IMR-90 (cell line): Measurements from ENCODE around the gene ZNF227. TPM values are rescaled to one million over a fixed set of nuclear protein-coding genes. Genes with fewer than 3 reads are reported as not detected.

Experiments
- ATAC-seq: fragments of 200-7000 bp; cut with Tn5 transposase; 2 replicates; pipeline ENCODE4 v1.9.1; 2020; ENCODE audit warnings: low read depth, mild to moderate bottlenecking, moderate library complexity
- BruUV-seq: library from RNA; stranded (reverse); fragments of 400-500 nt; replicated peaks from 2 replicates; lab custom pipeline; 2021; lab: Mats Ljungman, UMichigan
- CTCF ChIA-PET: fragments of 300-600 bp; formaldehyde crosslinking; extraction: SDS; loops from one replicate; lab custom pipeline; 2021; ENCODE audit warnings: antibody characterized with exemption; lab: Yijun Ruan, JAX
- POLR2A ChIA-PET: fragments of 300-600 bp; sonication (Branson Sonifier 250); formaldehyde crosslinking; loops from one replicate; lab custom pipeline; 2022; ENCODE audit warnings: antibody characterized with exemption; ENCODE audit not compliant: unreplicated experiment; lab: Charles Lee
- DNase-seq: peaks from one replicate; pipeline ENCODE4 v3.0.0; 2013
- H2AFZ ChIP-seq: replicated peaks from 2 replicates; pipeline ENCODE3; 2013; ENCODE audit warnings: low read length, mild to moderate bottlenecking; ENCODE audit not compliant: poor library complexity
- H2AK5ac ChIP-seq: 2 replicates; pipeline ENCODE4 v1.6.1; 2013; ENCODE audit warnings: low read depth, low read length, inconsistent platforms
- H2AK9ac ChIP-seq: replicated peaks from 2 replicates; pipeline ENCODE3; 2013; ENCODE audit warnings: mild to moderate bottlenecking, low read depth, low read length, moderate library complexity; ENCODE audit not compliant: poor library complexity
- H2BK120ac ChIP-seq: 2 replicates; pipeline ENCODE4 v1.6.1; 2013; ENCODE audit warnings: low read depth, low read length, inconsistent platforms
- H2BK15ac ChIP-seq: 3 replicates; pipeline ENCODE4 v1.6.1; 2013; ENCODE audit warnings: low read depth, low read length, inconsistent platforms
- H2BK20ac ChIP-seq: 2 replicates; pipeline ENCODE4 v1.6.1; 2013; ENCODE audit warnings: low read depth, mild to moderate bottlenecking, inconsistent platforms, low read length, moderate library complexity
- H2BK5ac ChIP-seq: 2 replicates; pipeline ENCODE4 v1.6.1; 2013; ENCODE audit warnings: mild to moderate bottlenecking, low read depth, low read length, inconsistent platforms; ENCODE audit not compliant: poor library complexity, severe bottlenecking
- H3K14ac ChIP-seq: replicated peaks from 2 replicates; pipeline ENCODE4 v1.6.1; 2013; ENCODE audit warnings: low read depth, low read length, inconsistent platforms
- H3K18ac ChIP-seq: 2 replicates; pipeline ENCODE4 v1.6.1; 2013; ENCODE audit warnings: low read depth, low read length, control low read depth
- H3K23ac ChIP-seq: 2 replicates; pipeline ENCODE4 v1.6.1; 2013; ENCODE audit warnings: low read depth, low read length, inconsistent platforms
- H3K27ac ChIP-seq: 2 replicates; pipeline ENCODE4 v1.5.1; 2013; ENCODE audit warnings: mild to moderate bottlenecking, control low read depth, low read length; ENCODE audit not compliant: insufficient read depth
- H3K27me3 ChIP-seq: 2 replicates; pipeline ENCODE4 v1.6.1; 2013; ENCODE audit warnings: low read length; ENCODE audit not compliant: control insufficient read depth, insufficient read depth
- H3K36me3 ChIP-seq: 2 replicates; pipeline ENCODE4 v1.6.1; 2013; ENCODE audit warnings: low read length, mixed read lengths; ENCODE audit not compliant: control insufficient read depth, insufficient read depth
- H3K4ac ChIP-seq: 2 replicates; pipeline ENCODE4 v1.6.1; 2013; ENCODE audit warnings: low read depth, low read length, inconsistent platforms
- H3K4me1 ChIP-seq: 2 replicates; pipeline ENCODE4 v1.6.1; 2013; ENCODE audit warnings: low read length, mixed read lengths; ENCODE audit not compliant: control insufficient read depth, insufficient read depth
- H3K4me2 ChIP-seq: 2 replicates; pipeline ENCODE4 v1.6.1; 2013; ENCODE audit warnings: low read depth, mild to moderate bottlenecking, control low read depth, low read length, moderate library complexity
- H3K4me3 ChIP-seq: 2 replicates; pipeline ENCODE4 v1.5.1; 2013; ENCODE audit warnings: low read depth, mild to moderate bottlenecking, control low read depth, low read length, moderate library complexity; ENCODE audit not compliant: insufficient read depth
- H3K56ac ChIP-seq: 2 replicates; pipeline ENCODE4 v1.6.1; 2013; ENCODE audit warnings: low read length, inconsistent platforms; ENCODE audit not compliant: insufficient read depth; ENCODE audit errors: extremely low read depth
- H3K79me1 ChIP-seq, 2 experiments: 2 replicates each; pipeline ENCODE4 v1.6.1; 2013; ENCODE audit warnings: low read length in 2 of 2, inconsistent platforms in 1 of 2, low read depth in 1 of 2
- H3K9ac ChIP-seq: 2 replicates; pipeline ENCODE4 v1.6.1; 2013; ENCODE audit warnings: low read depth, low read length, control low read depth
- H3K9me1 ChIP-seq: 2 replicates; pipeline ENCODE4 v1.6.1; 2013; ENCODE audit warnings: low read length, inconsistent platforms; ENCODE audit not compliant: insufficient read depth
- H3K9me3 ChIP-seq: 2 replicates; pipeline ENCODE4 v1.6.1; 2013; ENCODE audit warnings: low read length; ENCODE audit not compliant: control insufficient read depth, insufficient read depth
- H4K20me1 ChIP-seq: 2 replicates; pipeline ENCODE4 v1.6.1; 2013; ENCODE audit warnings: low read length, inconsistent platforms; ENCODE audit not compliant: insufficient read depth
- H4K5ac ChIP-seq: 2 replicates; pipeline ENCODE4 v1.6.1; 2013; ENCODE audit warnings: mild to moderate bottlenecking, low read depth, low read length, control low read depth
- H4K8ac ChIP-seq, 2 experiments: 2 replicates each; pipeline ENCODE4 v1.6.1; 2013; ENCODE audit warnings: low read depth in 2 of 2, low read length in 2 of 2, control low read depth in 1 of 2, inconsistent platforms in 1 of 2
- H4K91ac ChIP-seq: 2 replicates; pipeline ENCODE4 v1.6.1; 2013; ENCODE audit warnings: low read depth, low read length, inconsistent platforms; ENCODE audit not compliant: insufficient read depth
- BHLHE40 ChIP-seq: fragments of 150-350 bp; IDR thresholded peaks from 2 replicates; pipeline ENCODE4 v1.6.1; 2016; ENCODE audit warnings: mild to moderate bottlenecking, low read depth, low read length
- CEBPB ChIP-seq: IDR thresholded peaks from 2 replicates; pipeline ENCODE4 v1.6.1; 2012; ENCODE audit warnings: low read depth, low read length, improper control_type of control experiment
- MAFK ChIP-seq: IDR thresholded peaks from 2 replicates; pipeline ENCODE4 v1.6.1; 2012; ENCODE audit warnings: low read depth, low read length, improper control_type of control experiment
- MAZ ChIP-seq: IDR thresholded peaks from 2 replicates; pipeline ENCODE4 v1.6.1; 2012; ENCODE audit warnings: low read depth, mild to moderate bottlenecking, low read length, improper control_type of control experiment, moderate library complexity, borderline replicate concordance
- POLR2A ChIP-seq: IDR thresholded peaks from 2 replicates; pipeline ENCODE4 v1.6.1; 2012; ENCODE audit warnings: mild to moderate bottlenecking, low read depth, low read length
- RCOR1 ChIP-seq: IDR thresholded peaks from 2 replicates; pipeline ENCODE4 v1.6.1; 2012; ENCODE audit warnings: mild to moderate bottlenecking, low read length, improper control_type of control experiment; ENCODE audit not compliant: insufficient replicate concordance
- WGBS, 2 experiments: methylation state at CpG; one replicate each; pipeline versions ENCODE4 v1.1.5 to v1.1.7; 2013; ENCODE audit warnings: missing lambda C conversion rate in 2 of 2; ENCODE audit not compliant: insufficient read length in 1 of 2; ENCODE audit errors: extremely low coverage in 2 of 2; 5-methylcytosine and 5-hydroxymethylcytosine counted together
- dilution Hi-C: fragments of 300-500 bp; cut with HindIII; formaldehyde crosslinking; loops from one replicate; pipeline ENCODE4 v1.14.3; 2018; ENCODE audit warnings: low sequenced_read_pairs; ENCODE audit not compliant: unreplicated experiment
- in situ Hi-C: fragments of 300-500 bp; cut with MboI; formaldehyde crosslinking; loops from 3 replicates; pipeline ENCODE4 v1.14.3; 2019; ENCODE audit warnings: low sequenced_read_pairs, inconsistent platforms, mixed read lengths
- intact Hi-C: fragments of 100-400 bp; cut with micrococcal nuclease; formaldehyde crosslinking; loops from 2 replicates; pipeline ENCODE4 v1.10.0; 2022
- polyA plus RNA-seq, 3 experiments: library from polyadenylated mRNA; depleted of rRNA; stranded (reverse); fragments of >200 nt; gene quantifications; 2 replicates each; pipeline ENCODE4 v1.2.3, GENCODE V29; 2012; ENCODE audit warnings: low replicate concordance in 1 of 3
- total RNA-seq: library from RNA; depleted of rRNA; stranded (reverse); fragments of >200 nt; gene quantifications from 2 replicates; pipeline ENCODE4 v1.2.3, GENCODE V29; 2012
- TF ChIP-seq, protein P1 (sequence below): fragments of 150-350 bp; IDR thresholded peaks from 2 replicates; pipeline ENCODE4 v1.6.1; 2016; ENCODE audit warnings: low read depth, mild to moderate bottlenecking, low read length, moderate library complexity, borderline replicate concordance
- TF ChIP-seq, protein P2 (sequence below): conservative IDR thresholded peaks from 2 replicates; pipeline ENCODE4 v1.5.1; 2012; ENCODE audit warnings: mild to moderate bottlenecking, low read depth, low read length, improper control_type of control experiment

The ZNF227 gene
- total and polyA plus RNA-seq, 2 of the 4 experiments (the other 2 are of a cell fraction), result 4.9 to 19.2 TPM

DNA sequence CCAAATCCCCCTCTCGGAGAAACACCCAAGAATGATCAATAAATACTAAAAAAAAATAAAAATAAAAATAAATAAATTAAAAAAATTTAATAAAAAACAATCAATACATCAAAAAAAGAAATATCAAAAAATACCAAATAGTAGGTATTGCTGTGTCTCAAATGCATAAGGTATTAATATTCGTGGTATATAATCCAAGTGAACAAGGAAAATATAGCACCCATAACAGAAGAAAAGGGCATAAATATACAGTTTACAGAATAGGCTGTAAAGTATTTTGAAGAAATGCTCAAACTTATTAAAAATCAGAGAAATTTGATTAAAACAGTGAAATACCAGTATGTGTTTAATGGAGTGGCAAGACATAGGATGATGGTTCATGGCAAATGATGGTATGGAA is 7.6 kb upstream of the ZNF227 start:
- H3K4me3 ChIP-seq, result no peak overlapping the region
- H4K8ac ChIP-seq, result no peak overlapping the region
- H3K4me2 ChIP-seq, result no peak overlapping the region
- no peak overlapping the region for H4K91ac ChIP-seq
- no peak overlapping the region for H2AK5ac ChIP-seq
- H3K27me3 ChIP-seq, result no peaks in the 10 kb centered on the region
- H3K4ac ChIP-seq, result no peak overlapping the region
- no peaks in the 10 kb centered on the region for H3K4me1 ChIP-seq
- no CpG with 5 or more reads among the region's 2 CpGs for WGBS, 2 experiments
- no peak overlapping the region for H2BK15ac ChIP-seq
- H3K9me1 ChIP-seq, result no peaks in the 10 kb centered on the region
- peaks cover 2 to 4% of the 10 kb centered on the region in 2 experiments; a peak in 2 of 4 replicates for H3K79me1 ChIP-seq
- H3K9me3 ChIP-seq, result no peaks in the 10 kb centered on the region
- in situ Hi-C loops, result no loop called here
- intact Hi-C loops, result no loop called here
- no peaks in the 10 kb centered on the region for H3K36me3 ChIP-seq
- no peak overlapping the region for H4K5ac ChIP-seq
- no peak overlapping the region for H2BK20ac ChIP-seq
- H3K14ac ChIP-seq, result no peak overlapping the region
- no peak overlapping the region for H3K56ac ChIP-seq
- no peak overlapping the region for H3K18ac ChIP-seq
- H2BK5ac ChIP-seq, result no peak overlapping the region
- no TSS peak for BruUV-seq
- no peak for ATAC-seq
- TF ChIP-seq MAZ, result no peak
- TF ChIP-seq RCOR1, result no peak
- no peak for TF ChIP-seq BHLHE40
- TF ChIP-seq, protein P1, sequence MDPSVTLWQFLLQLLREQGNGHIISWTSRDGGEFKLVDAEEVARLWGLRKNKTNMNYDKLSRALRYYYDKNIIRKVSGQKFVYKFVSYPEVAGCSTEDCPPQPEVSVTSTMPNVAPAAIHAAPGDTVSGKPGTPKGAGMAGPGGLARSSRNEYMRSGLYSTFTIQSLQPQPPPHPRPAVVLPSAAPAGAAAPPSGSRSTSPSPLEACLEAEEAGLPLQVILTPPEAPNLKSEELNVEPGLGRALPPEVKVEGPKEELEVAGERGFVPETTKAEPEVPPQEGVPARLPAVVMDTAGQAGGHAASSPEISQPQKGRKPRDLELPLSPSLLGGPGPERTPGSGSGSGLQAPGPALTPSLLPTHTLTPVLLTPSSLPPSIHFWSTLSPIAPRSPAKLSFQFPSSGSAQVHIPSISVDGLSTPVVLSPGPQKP, result no peak
- no peak for TF ChIP-seq CEBPB
- TF ChIP-seq MAFK, result no peak
- TF ChIP-seq, protein P2, sequence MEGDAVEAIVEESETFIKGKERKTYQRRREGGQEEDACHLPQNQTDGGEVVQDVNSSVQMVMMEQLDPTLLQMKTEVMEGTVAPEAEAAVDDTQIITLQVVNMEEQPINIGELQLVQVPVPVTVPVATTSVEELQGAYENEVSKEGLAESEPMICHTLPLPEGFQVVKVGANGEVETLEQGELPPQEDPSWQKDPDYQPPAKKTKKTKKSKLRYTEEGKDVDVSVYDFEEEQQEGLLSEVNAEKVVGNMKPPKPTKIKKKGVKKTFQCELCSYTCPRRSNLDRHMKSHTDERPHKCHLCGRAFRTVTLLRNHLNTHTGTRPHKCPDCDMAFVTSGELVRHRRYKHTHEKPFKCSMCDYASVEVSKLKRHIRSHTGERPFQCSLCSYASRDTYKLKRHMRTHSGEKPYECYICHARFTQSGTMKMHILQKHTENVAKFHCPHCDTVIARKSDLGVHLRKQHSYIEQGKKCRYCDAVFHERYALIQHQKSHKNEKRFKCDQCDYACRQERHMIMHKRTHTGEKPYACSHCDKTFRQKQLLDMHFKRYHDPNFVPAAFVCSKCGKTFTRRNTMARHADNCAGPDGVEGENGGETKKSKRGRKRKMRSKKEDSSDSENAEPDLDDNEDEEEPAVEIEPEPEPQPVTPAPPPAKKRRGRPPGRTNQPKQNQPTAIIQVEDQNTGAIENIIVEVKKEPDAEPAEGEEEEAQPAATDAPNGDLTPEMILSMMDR, result no peak
- TF ChIP-seq POLR2A, result no peak
- CTCF ChIA-PET, result no interaction called here
- POLR2A ChIA-PET, result no interaction called here
- H2AK9ac ChIP-seq, result no peak overlapping the region
- H2BK120ac ChIP-seq, result no peak overlapping the region
- H3K9ac ChIP-seq, result no peak overlapping the region
- H3K23ac ChIP-seq, result no peak overlapping the region
- no peak overlapping the region for H3K27ac ChIP-seq
- H4K20me1 ChIP-seq, result no peaks in the 10 kb centered on the region
- dilution Hi-C loops, result no loop called here
- no peak overlapping the region for H2AFZ ChIP-seq
- DNase-seq, result no peak
